H1 (cell line): ENCODE results near the gene ACKR3. TPM values are rescaled to one million over a fixed set of nuclear protein-coding genes. Genes with fewer than 3 reads are reported as not detected.

ENCODE experiments used
- CTCF ChIA-PET: fragments of 300-600 bp; sonication (Branson Sonifier 250); formaldehyde crosslinking; loops from one replicate; lab custom pipeline; 2021; ENCODE audit not compliant: partially characterized antibody; lab: Charles Lee
- POLR2A ChIA-PET: fragments of 300-600 bp; sonication (Branson Sonifier 250); formaldehyde crosslinking; loops from one replicate; lab custom pipeline; 2021; ENCODE audit warnings: inconsistent platforms; ENCODE audit not compliant: partially characterized antibody; lab: Charles Lee
- DNase-seq, 2 experiments: peaks; one replicate each; pipeline versions ENCODE4 v3.0.0 to v3.0.0-alpha.2; 2010 to 2022; ENCODE audit warnings: low spot score in 2 of 2, low read depth in 1 of 2, mixed read lengths in 1 of 2
- FAIRE-seq: peaks from 2 replicates; lab custom pipeline; 2011; peaks lifted over from hg19 to GRCh38; lab: Jason Lieb, UNC
- H2AFZ ChIP-seq: 2 replicates; pipeline ENCODE4 v1.8.1; 2012; ENCODE audit warnings: low read length, inconsistent platforms
- H2AK5ac ChIP-seq: 2 replicates; pipeline ENCODE4 v1.6.1; 2013; ENCODE audit warnings: low read depth, low read length
- H2BK120ac ChIP-seq: replicated peaks from 2 replicates; pipeline ENCODE3; 2013; ENCODE audit warnings: low read depth, low read length, inconsistent platforms
- H2BK12ac ChIP-seq: 2 replicates; pipeline ENCODE4 v1.6.1; 2013; ENCODE audit warnings: low read depth, low read length
- H2BK15ac ChIP-seq: 2 replicates; pipeline ENCODE4 v1.6.1; 2013; ENCODE audit warnings: low read length
- H2BK20ac ChIP-seq: 2 replicates; pipeline ENCODE4 v1.6.1; 2013; ENCODE audit warnings: low read length
- H2BK5ac ChIP-seq: 2 replicates; pipeline ENCODE4 v1.6.1; 2013; ENCODE audit warnings: low read depth, low read length
- H3K14ac ChIP-seq: 2 replicates; pipeline ENCODE4 v1.6.1; 2013; ENCODE audit warnings: inconsistent platforms; ENCODE audit not compliant: insufficient read length
- H3K18ac ChIP-seq: 2 replicates; pipeline ENCODE4 v1.6.1; 2013; ENCODE audit warnings: low read length; ENCODE audit errors: extremely low read depth
- H3K23ac ChIP-seq: 2 replicates; pipeline ENCODE4 v1.6.1; 2013; ENCODE audit warnings: inconsistent platforms; ENCODE audit not compliant: insufficient read length
- H3K23me2 ChIP-seq: 2 replicates; pipeline ENCODE4 v1.6.1; 2013; ENCODE audit warnings: low read depth, low read length
- H3K27ac ChIP-seq: 2 replicates; pipeline ENCODE4 v1.6.1; 2011; ENCODE audit warnings: low read depth, low read length, inconsistent platforms
- H3K27me3 ChIP-seq, 4 experiments: replicated peaks in 1 of 4; 1 replicate in 1 of 4; 2 replicates in 3 of 4; pipeline versions ENCODE4 v1.6.1 to v1.8.1; 2011 to 2013; ENCODE audit warnings: low read length in 3 of 4, mild to moderate bottlenecking in 3 of 4, inconsistent platforms in 2 of 4, mixed read lengths in 2 of 4, moderate library complexity in 1 of 4; ENCODE audit not compliant: control insufficient read depth in 3 of 4, insufficient read depth in 3 of 4; ENCODE audit errors: extremely low read depth in 1 of 4
- H3K36me3 ChIP-seq, 4 experiments: 2 replicates each; pipeline versions ENCODE4 v1.6.1 to v1.8.1; 2011 to 2013; ENCODE audit warnings: mild to moderate bottlenecking in 4 of 4, low read length in 3 of 4, moderate library complexity in 2 of 4, control low read depth in 1 of 4, inconsistent platforms in 1 of 4; ENCODE audit not compliant: insufficient read depth in 4 of 4, control insufficient read depth in 2 of 4
- H3K4ac ChIP-seq: replicated peaks from 2 replicates; pipeline ENCODE3; 2013; ENCODE audit warnings: low read length, low read depth, mixed read lengths, inconsistent platforms; ENCODE audit not compliant: insufficient read length
- H3K4me1 ChIP-seq, 4 experiments: replicated peaks in 1 of 4; 1 replicate in 1 of 4; 2 replicates in 3 of 4; pipeline versions ENCODE4 v1.6.1 to v1.8.1; 2011 to 2013; ENCODE audit warnings: low read length in 3 of 4, inconsistent platforms in 2 of 4, mixed read lengths in 1 of 4; ENCODE audit not compliant: insufficient read depth in 4 of 4, control insufficient read depth in 3 of 4
- H3K4me2 ChIP-seq, 2 experiments: 2 replicates each; pipeline versions ENCODE4 v1.6.1 to v1.8.1; 2011 to 2013; ENCODE audit warnings: low read depth in 2 of 2, low read length in 2 of 2, control low read depth in 1 of 2, inconsistent platforms in 1 of 2, mild to moderate bottlenecking in 1 of 2; ENCODE audit not compliant: insufficient read depth in 1 of 2
- H3K4me3 ChIP-seq, 4 experiments: fragments of 200-600, 300-600 bp in 1 of 4; sonication (generic), shearing (Covaris generic), sonication (Bioruptor Twin) in 1 of 4; 2 replicates each; pipeline versions ENCODE4 v1.5.1 to v1.8.1; 2011 to 2016; ENCODE audit warnings: low read length in 4 of 4, low read depth in 3 of 4, control low read depth in 2 of 4, inconsistent platforms in 2 of 4, mild to moderate bottlenecking in 2 of 4, mixed read lengths in 1 of 4, moderate library complexity in 1 of 4; ENCODE audit not compliant: insufficient read depth in 2 of 4; ENCODE audit errors: extremely low read depth in 1 of 4
- H3K56ac ChIP-seq: replicated peaks from 2 replicates; pipeline ENCODE3; 2013; ENCODE audit warnings: low read depth, mild to moderate bottlenecking, mixed read lengths, low read length, inconsistent platforms; ENCODE audit not compliant: insufficient read length
- H3K79me1 ChIP-seq: 2 replicates; pipeline ENCODE4 v1.6.1; 2013; ENCODE audit warnings: low read depth, low read length, control low read depth
- H3K79me2 ChIP-seq, 2 experiments: 2 replicates each; pipeline versions ENCODE4 v1.6.1 to v1.8.1; 2012 to 2013; ENCODE audit warnings: low read length in 2 of 2, mild to moderate bottlenecking in 2 of 2, inconsistent platforms in 1 of 2; ENCODE audit not compliant: insufficient read depth in 2 of 2, control insufficient read depth in 1 of 2
- H3K9ac ChIP-seq, 4 experiments: replicated peaks in 1 of 4; 1 replicate in 1 of 4; 2 replicates in 3 of 4; pipeline versions ENCODE4 v1.6.1 to v1.8.1; 2011 to 2013; ENCODE audit warnings: low read depth in 3 of 4, low read length in 3 of 4, control low read depth in 2 of 4, mild to moderate bottlenecking in 2 of 4, moderate library complexity in 2 of 4, inconsistent platforms in 1 of 4; ENCODE audit errors: extremely low read depth in 1 of 4
- H3K9me3 ChIP-seq, 2 experiments: 2 replicates each; pipeline versions ENCODE4 v1.6.1 to v1.8.1; 2012 to 2013; ENCODE audit warnings: mild to moderate bottlenecking in 2 of 2, moderate library complexity in 2 of 2, control low read depth in 1 of 2, inconsistent platforms in 1 of 2, low read depth in 1 of 2, low read length in 1 of 2, mixed read lengths in 1 of 2; ENCODE audit not compliant: insufficient read depth in 2 of 2
- H4K20me1 ChIP-seq, 2 experiments: replicated peaks in 1 of 2; 2 replicates each; pipeline versions ENCODE3 to v1.8.1; 2011 to 2013; ENCODE audit warnings: inconsistent platforms in 2 of 2, low read length in 2 of 2, mild to moderate bottlenecking in 1 of 2; ENCODE audit not compliant: insufficient read depth in 2 of 2, control insufficient read depth in 1 of 2
- H4K5ac ChIP-seq: 2 replicates; pipeline ENCODE4 v1.6.1; 2013; ENCODE audit warnings: low read length, low read depth, mixed read lengths, inconsistent platforms; ENCODE audit not compliant: insufficient read length
- H4K8ac ChIP-seq: 2 replicates; pipeline ENCODE4 v1.8.0; 2013; ENCODE audit warnings: mild to moderate bottlenecking, moderate library complexity, low read length, inconsistent platforms; ENCODE audit not compliant: insufficient read depth; ENCODE audit errors: extremely low read depth
- H4K91ac ChIP-seq: replicated peaks from 2 replicates; pipeline ENCODE3; 2013; ENCODE audit warnings: low read length, mixed read lengths, inconsistent platforms; ENCODE audit not compliant: insufficient read length
- CEBPB ChIP-seq: IDR thresholded peaks from 2 replicates; pipeline ENCODE4 v1.6.1; 2012; ENCODE audit warnings: low read depth, low read length
- CHD1 ChIP-seq: IDR thresholded peaks from 2 replicates; pipeline ENCODE4 v1.6.1; 2012; ENCODE audit warnings: low read depth, low read length, improper control_type of control experiment
- CTBP2 ChIP-seq: IDR thresholded peaks from 2 replicates; pipeline ENCODE4 v1.7.0; 2011; ENCODE audit warnings: borderline replicate concordance, mild to moderate bottlenecking, moderate library complexity, mixed read lengths, low read length; ENCODE audit not compliant: insufficient read depth, insufficient read length
- FOSL1 ChIP-seq: IDR thresholded peaks from 2 replicates; pipeline ENCODE4 v1.6.1; 2011; ENCODE audit warnings: mild to moderate bottlenecking, low read depth, low read length, moderate library complexity; ENCODE audit not compliant: insufficient read depth
- GABPA ChIP-seq: IDR thresholded peaks from 2 replicates; pipeline ENCODE4 v1.6.1; 2011; ENCODE audit warnings: mild to moderate bottlenecking, low read length, moderate library complexity, borderline replicate concordance; ENCODE audit not compliant: insufficient read depth
- NANOG ChIP-seq: IDR thresholded peaks from 2 replicates; pipeline ENCODE4 v1.6.1; 2011; ENCODE audit warnings: low read length, low read depth, mild to moderate bottlenecking, inconsistent platforms; ENCODE audit not compliant: insufficient read depth, poor library complexity, severe bottlenecking
- POLR2AphosphoS5 ChIP-seq: IDR thresholded peaks from 2 replicates; pipeline ENCODE4 v1.6.1; 2011; ENCODE audit warnings: low read depth, low read length
- POU5F1 ChIP-seq: IDR thresholded peaks from 2 replicates; pipeline ENCODE4 v1.6.1; 2011; ENCODE audit warnings: low read depth, mild to moderate bottlenecking, low read length, moderate library complexity
- TAF1 ChIP-seq: IDR thresholded peaks from 2 replicates; pipeline ENCODE4 v1.6.1; 2011; ENCODE audit warnings: mild to moderate bottlenecking, low read depth, low read length
- TAF7 ChIP-seq: optimal IDR thresholded peaks from 2 replicates; pipeline ENCODE3; 2011; ENCODE audit warnings: low read depth, mild to moderate bottlenecking, inconsistent platforms, low read length, moderate library complexity, borderline replicate concordance
- TEAD4 ChIP-seq: IDR thresholded peaks from 2 replicates; pipeline ENCODE4 v1.6.1; 2012; ENCODE audit warnings: low read depth, low read length, inconsistent platforms, mixed read lengths
- WGBS, 2 experiments: shearing (Covaris generic) in 1 of 2; methylation state at CpG; one replicate each; pipeline versions ENCODE4 v1.1.6 to v1.1.7; 2013 to 2015; ENCODE audit warnings: low lambda C conversion rate in 2 of 2, mixed read lengths in 2 of 2, inconsistent platforms in 1 of 2, low coverage in 1 of 2, missing lambda C conversion rate in 1 of 2; ENCODE audit not compliant: insufficient replicate concordance in 2 of 2, insufficient coverage in 1 of 2, insufficient read length in 1 of 2; ENCODE audit errors: extremely low coverage in 1 of 2, missing lambda C conversion rate in 1 of 2; 5-methylcytosine and 5-hydroxymethylcytosine counted together
- polyA plus RNA-seq, 7 experiments: library from polyadenylated mRNA; depleted of rRNA in 3 of 7; stranded (reverse) in 5 of 7; unstranded in 2 of 7; fragments of >200 nt in 5 of 7; fragments of 200-250 nt in 2 of 7; gene quantifications; 1 replicate in 5 of 7; 2 replicates in 1 of 7; 4 replicates in 1 of 7; pipeline versions ENCODE4 v1.2.1 to v1.2.3, GENCODE V29; 2011 to 2013; ENCODE audit warnings: missing spikeins in 2 of 7, mixed read lengths in 2 of 7
- total RNA-seq: library from RNA; stranded (reverse); fragmentation: NEBNext Ultra II Directional; extraction: Animal tissue kit (Norgen Biotek cat#: 25700); gene quantifications from 2 replicates; pipeline ENCODE4 v1.2.1, GENCODE V29; 2021
- TF ChIP-seq, protein P1 (sequence below): IDR thresholded peaks from 2 replicates; pipeline ENCODE4 v1.6.1; 2012; ENCODE audit warnings: low read length, inconsistent platforms

ACKR3 gene
- total and polyA plus RNA-seq, 2 of the 8 experiments (the other 6 are each of a cell fraction or from before 2014, with no cell fraction given) = 1.4 to 24.4 TPM

DNA sequence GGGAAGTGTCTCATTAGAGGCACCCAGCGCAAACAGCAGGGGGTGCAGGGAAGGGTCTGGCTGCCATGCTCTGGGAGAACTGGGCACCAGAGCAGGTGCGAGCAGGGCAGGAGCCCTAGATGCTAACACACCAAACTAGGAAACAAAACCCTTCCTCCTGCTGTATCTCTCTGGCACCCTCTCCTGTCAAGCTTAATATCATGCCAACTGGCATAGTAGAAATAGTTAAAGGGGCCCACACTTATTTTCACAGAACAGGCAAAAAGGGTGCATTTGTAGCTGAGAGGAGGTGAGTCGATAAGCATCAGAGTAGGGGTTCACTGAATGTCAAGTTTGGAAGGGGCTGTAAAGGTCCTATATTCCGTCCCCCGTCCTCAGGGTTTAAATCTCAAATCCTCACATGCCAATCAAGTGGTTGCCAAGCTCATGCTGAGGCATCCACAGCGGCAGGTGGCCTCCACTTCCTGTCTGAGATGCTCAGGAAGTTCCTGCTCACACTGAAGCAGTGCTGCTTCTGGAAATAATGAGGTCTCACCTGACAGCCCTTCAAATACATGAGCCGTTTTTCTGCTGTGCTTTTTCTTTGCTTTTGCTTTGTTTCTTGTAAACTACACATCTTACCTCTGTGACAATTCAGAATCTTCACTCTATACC, 14.9 kb upstream of the ACKR3 start:
- Histone ChIP-seq H4K20me1 (no peaks in the 10 kb centered on the region), H3K79me1 (no peaks in the 10 kb centered on the region), H2BK12ac (no peak overlapping the region), H3K27me3 (no peaks in the 10 kb centered on the region), H3K9ac (no peak overlapping the region), H2BK5ac (no peak overlapping the region), H2AK5ac (no peak overlapping the region), H3K18ac (no peak overlapping the region), H3K27ac (no peak overlapping the region), H2BK20ac (no peak overlapping the region), H3K4me2 (no peak overlapping the region), H2BK120ac (no peak overlapping the region), H3K79me2 (no peaks in the 10 kb centered on the region), H2BK15ac (no peak overlapping the region), H3K56ac (no peak overlapping the region), H3K4ac (no peak overlapping the region), H3K9me3 (peaks cover 4% of the 10 kb centered on the region in 2 experiments; a peak in 2 of 4 replicates), H4K5ac (no peak overlapping the region), H4K8ac (no peak overlapping the region), H3K36me3 (no peaks in the 10 kb centered on the region), H3K23ac (no peak overlapping the region), H4K91ac (no peak overlapping the region), H3K4me3 (no peak overlapping the region), H2AFZ (no peak overlapping the region), H3K14ac (no peak overlapping the region), H3K23me2 (no peaks in the 10 kb centered on the region), H3K4me1 (peaks cover 4 to 14% (median 8%) of the 10 kb centered on the region in 4 experiments; a peak in 5 of 7 replicates)
- ChIA-PET CTCF (interaction anchor here (0.8 to 1.7 kb wide), 4 partner anchors 13 to 507 kb away, joined by 3 to 5 read pairs (median 4); no protein-coding TSS in a partner anchor), POLR2A (no interaction called here)
- FAIRE-seq (no peak), DNase-seq (no peak)
- 92% methylated on average over 7 of the region's 7 CpGs; no CpG with 5 or more reads in 1 of the 2 experiments for WGBS, 2 experiments
- TF ChIP-seq CHD1 = no peak
- no peak for TF ChIP-seq TEAD4
- TF ChIP-seq GABPA = no peak
- no peak for TF ChIP-seq CTBP2
- no peak for TF ChIP-seq POLR2AphosphoS5
- no peak for TF ChIP-seq NANOG
- TF ChIP-seq FOSL1 = no peak
- TF ChIP-seq, protein P1, sequence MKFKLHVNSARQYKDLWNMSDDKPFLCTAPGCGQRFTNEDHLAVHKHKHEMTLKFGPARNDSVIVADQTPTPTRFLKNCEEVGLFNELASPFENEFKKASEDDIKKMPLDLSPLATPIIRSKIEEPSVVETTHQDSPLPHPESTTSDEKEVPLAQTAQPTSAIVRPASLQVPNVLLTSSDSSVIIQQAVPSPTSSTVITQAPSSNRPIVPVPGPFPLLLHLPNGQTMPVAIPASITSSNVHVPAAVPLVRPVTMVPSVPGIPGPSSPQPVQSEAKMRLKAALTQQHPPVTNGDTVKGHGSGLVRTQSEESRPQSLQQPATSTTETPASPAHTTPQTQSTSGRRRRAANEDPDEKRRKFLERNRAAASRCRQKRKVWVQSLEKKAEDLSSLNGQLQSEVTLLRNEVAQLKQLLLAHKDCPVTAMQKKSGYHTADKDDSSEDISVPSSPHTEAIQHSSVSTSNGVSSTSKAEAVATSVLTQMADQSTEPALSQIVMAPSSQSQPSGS = no peak
- TF ChIP-seq POU5F1 = no peak
- no peak for TF ChIP-seq TAF7
- no peak for TF ChIP-seq CEBPB
- no peak for TF ChIP-seq TAF1
